Breast epithelium (tissue), 4 donors: ENCODE results near the gene HSH2D. TPM values are rescaled to one million over a fixed set of nuclear protein-coding genes. Genes with fewer than 3 reads are reported as not detected.

Source experiments
- DNase-seq, 2 donors: peaks; one replicate each; pipeline ENCODE4 v3.0.0-alpha.2; 2019; ENCODE audit warnings: low spot score in 2 of 2
- H3K27ac ChIP-seq, 2 donors: fragments of 200-600 bp; sonication (generic) in 1 of 2; one replicate each; pipeline ENCODE4 v1.5.1; 2016 to 2019; ENCODE audit warnings: mild to moderate bottlenecking in 1 of 2
- H3K27me3 ChIP-seq, 2 donors: fragments of 200-600 bp; sonication (generic) in 1 of 2; one replicate each; pipeline versions ENCODE4 v1.5.1 to v1.6.0; 2017 to 2019; ENCODE audit warnings: control low read depth in 1 of 2, mild to moderate bottlenecking in 1 of 2
- H3K36me3 ChIP-seq: fragments of 200-600 bp; one replicate; pipeline ENCODE4 v1.5.1; 2019
- H3K4me1 ChIP-seq, 2 donors: fragments of 200-600 bp; sonication (generic); one replicate each; pipeline ENCODE4 v1.5.1; 2016 to 2019; ENCODE audit warnings: control low read depth in 1 of 2
- H3K4me3 ChIP-seq, 3 donors: fragments of 200-600 bp; sonication (generic); 1 replicate in 2 of 3; 2 replicates in 1 of 3; pipeline ENCODE4 v1.5.1; 2016 to 2019; ENCODE audit warnings: mild to moderate bottlenecking in 3 of 3, moderate library complexity in 2 of 3
- H3K9me3 ChIP-seq, 2 donors: fragments of 200-600 bp; sonication (generic) in 1 of 2; one replicate each; pipeline ENCODE4 v1.5.1; 2016 to 2019; ENCODE audit warnings: control low read depth in 1 of 2
- POLR2A ChIP-seq: fragments of 450-650 bp; IDR thresholded peaks from one replicate; pipeline ENCODE4 v1.6.1; 2016; ENCODE audit warnings: antibody characterized with exemption, mild to moderate bottlenecking, moderate library complexity
- POLR2AphosphoS5 ChIP-seq, 3 donors: sonication (generic); formaldehyde crosslinking; IDR thresholded peaks; one replicate each; pipeline ENCODE4 v1.6.1; 2017; ENCODE audit warnings: antibody characterized with exemption in 3 of 3
- intact Hi-C: fragments of 100-400 bp; cut with DNase I; formaldehyde crosslinking; loops from one replicate; pipeline ENCODE4 v1.15.1; 2023; ENCODE audit warnings: low total_unique reads
- total RNA-seq, 3 donors: library from RNA; depleted of rRNA; stranded (reverse); fragments of >200 nt; gene quantifications; one replicate each; pipeline ENCODE4 v1.1.0, GENCODE V29; 2016
- TF ChIP-seq, protein P1 (sequence below), 3 donors: fragments of 450-650 bp; IDR thresholded peaks; one replicate each; pipeline ENCODE4 v1.5.1; 2016 to 2017; ENCODE audit warnings: antibody characterized with exemption in 3 of 3, mild to moderate bottlenecking in 3 of 3, moderate library complexity in 3 of 3

HSH2D gene
- total RNA-seq, 3 donors from 2014 or later, result 0.16 to 5.7 (median 5.6) TPM

GRCh38 chr19:16185123-16185767 is 41.8 kb downstream of the HSH2D start, which contains the start of gene FAM32A:
FAM32A (plus strand) TSS chr19:16185410; CDS start chr19:16185443, 33 bp downstream.
- TF ChIP-seq POLR2AphosphoS5 (IDR thresholded peaks at IDR 0.05), result peak; percentile 92 to 94 (median 92)
- TF ChIP-seq POLR2A, result peak; percentile 55
- TF ChIP-seq, protein P1, sequence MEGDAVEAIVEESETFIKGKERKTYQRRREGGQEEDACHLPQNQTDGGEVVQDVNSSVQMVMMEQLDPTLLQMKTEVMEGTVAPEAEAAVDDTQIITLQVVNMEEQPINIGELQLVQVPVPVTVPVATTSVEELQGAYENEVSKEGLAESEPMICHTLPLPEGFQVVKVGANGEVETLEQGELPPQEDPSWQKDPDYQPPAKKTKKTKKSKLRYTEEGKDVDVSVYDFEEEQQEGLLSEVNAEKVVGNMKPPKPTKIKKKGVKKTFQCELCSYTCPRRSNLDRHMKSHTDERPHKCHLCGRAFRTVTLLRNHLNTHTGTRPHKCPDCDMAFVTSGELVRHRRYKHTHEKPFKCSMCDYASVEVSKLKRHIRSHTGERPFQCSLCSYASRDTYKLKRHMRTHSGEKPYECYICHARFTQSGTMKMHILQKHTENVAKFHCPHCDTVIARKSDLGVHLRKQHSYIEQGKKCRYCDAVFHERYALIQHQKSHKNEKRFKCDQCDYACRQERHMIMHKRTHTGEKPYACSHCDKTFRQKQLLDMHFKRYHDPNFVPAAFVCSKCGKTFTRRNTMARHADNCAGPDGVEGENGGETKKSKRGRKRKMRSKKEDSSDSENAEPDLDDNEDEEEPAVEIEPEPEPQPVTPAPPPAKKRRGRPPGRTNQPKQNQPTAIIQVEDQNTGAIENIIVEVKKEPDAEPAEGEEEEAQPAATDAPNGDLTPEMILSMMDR (IDR thresholded peaks at IDR 0.05), result peak in 2 of 3 donors; percentile 26 to 28
- peak; percentile 99 to 100 for DNase-seq
- Histone ChIP-seq H3K9me3 (no peaks in the 10 kb centered on the region), H3K36me3 (no peaks in the 10 kb centered on the region), H3K4me1 (peaks cover 0 to 5% of the 10 kb centered on the region in 2 donors), H3K4me3 (peak within 1 kb of the TSS; percentile 73 to 94 (median 90)), H3K27me3 (no peaks in the 10 kb centered on the region), H3K27ac (peak within 1 kb of the TSS; percentile 70 to 84)
- intact Hi-C loops, result no loop called here

GRCh38 chr19:16185768-16186123 is 42.3 kb downstream of the HSH2D start:
- TF ChIP-seq POLR2AphosphoS5 (IDR thresholded peaks at IDR 0.05), result no peak
- TF ChIP-seq, protein P1 (IDR thresholded peaks at IDR 0.05), result no peak
- no peak for TF ChIP-seq POLR2A
- peak overlapping the region; percentile 73 to 94 (median 90) for H3K4me3 ChIP-seq
- no peaks in the 10 kb centered on the region for H3K36me3 ChIP-seq
- DNase-seq, result no peak
- peaks cover 0 to 5% of the 10 kb centered on the region in 2 donors for H3K4me1 ChIP-seq
- intact Hi-C loops, result no loop called here
- peak overlapping the region; percentile 70 to 84 for H3K27ac ChIP-seq
- H3K9me3 ChIP-seq, result no peaks in the 10 kb centered on the region
- no peaks in the 10 kb centered on the region for H3K27me3 ChIP-seq

DNA sequence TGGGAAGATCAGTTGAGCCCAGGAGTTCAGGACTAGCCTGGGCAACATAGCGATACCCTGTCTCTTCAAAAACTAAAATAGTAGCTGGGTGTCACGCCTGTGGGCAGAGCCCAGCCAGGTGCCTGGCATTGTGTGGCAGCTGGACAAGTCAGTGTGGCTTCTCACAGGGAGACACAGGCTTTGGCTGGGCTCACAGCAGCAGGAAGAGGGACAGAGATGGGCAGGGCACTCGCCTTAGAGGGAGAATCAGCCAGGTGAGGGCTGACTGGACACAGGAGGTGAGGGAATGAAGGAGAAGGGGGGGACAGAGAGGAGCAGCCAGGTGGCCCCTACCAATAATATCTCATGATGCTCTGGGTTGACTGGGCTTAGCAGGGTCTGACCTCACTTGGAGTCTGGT is 45.0 kb downstream of the HSH2D start:
- intact Hi-C loops, result no loop called here
- DNase-seq, result no peak
- no peak for TF ChIP-seq POLR2A
- no peak for TF ChIP-seq POLR2AphosphoS5 (IDR thresholded peaks at IDR 0.05)
- TF ChIP-seq, protein P1 (IDR thresholded peaks at IDR 0.05), result no peak
- H3K27ac ChIP-seq, result no peak overlapping the region
- peaks cover 0 to 5% of the 10 kb centered on the region in 2 donors for H3K4me1 ChIP-seq
- H3K9me3 ChIP-seq, result no peaks in the 10 kb centered on the region
- H3K36me3 ChIP-seq, result peaks cover 6% of the 10 kb centered on the region
- H3K27me3 ChIP-seq, result no peaks in the 10 kb centered on the region
- H3K4me3 ChIP-seq, result no peak overlapping the region

DNA sequence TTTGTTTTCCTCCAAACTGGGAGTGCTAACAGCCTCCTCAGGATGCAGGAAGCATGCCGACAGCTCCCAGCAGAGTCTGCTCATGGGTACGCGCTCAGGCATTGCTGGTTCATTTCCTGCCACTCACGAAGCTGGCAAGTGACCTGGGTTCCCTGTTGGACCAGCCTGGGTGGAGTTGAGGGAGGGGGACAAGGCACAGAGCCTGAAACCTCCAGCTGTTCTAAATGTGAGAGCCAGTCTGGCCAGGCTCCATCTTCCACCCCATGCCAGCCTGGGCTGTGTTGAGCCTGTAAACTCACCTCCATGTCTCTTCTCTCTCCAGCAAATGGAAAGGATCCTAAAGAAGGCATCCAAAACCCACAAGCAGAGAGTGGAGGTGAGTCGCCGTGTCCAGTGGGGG is 46.7 kb downstream of the HSH2D start:
- intact Hi-C loops, result loop anchor here (2.0 kb wide), 1 partner anchor 167 kb away; no protein-coding TSS in a partner anchor
- Histone ChIP-seq H3K4me1 (peaks cover 0 to 5% of the 10 kb centered on the region in 2 donors), H3K9me3 (no peaks in the 10 kb centered on the region), H3K4me3 (no peak overlapping the region), H3K36me3 (peaks cover 6% of the 10 kb centered on the region), H3K27me3 (no peaks in the 10 kb centered on the region), H3K27ac (no peak overlapping the region)
- TF ChIP-seq, protein P1 (IDR thresholded peaks at IDR 0.05), result no peak
- no peak for TF ChIP-seq POLR2A
- no peak for DNase-seq

DNA sequence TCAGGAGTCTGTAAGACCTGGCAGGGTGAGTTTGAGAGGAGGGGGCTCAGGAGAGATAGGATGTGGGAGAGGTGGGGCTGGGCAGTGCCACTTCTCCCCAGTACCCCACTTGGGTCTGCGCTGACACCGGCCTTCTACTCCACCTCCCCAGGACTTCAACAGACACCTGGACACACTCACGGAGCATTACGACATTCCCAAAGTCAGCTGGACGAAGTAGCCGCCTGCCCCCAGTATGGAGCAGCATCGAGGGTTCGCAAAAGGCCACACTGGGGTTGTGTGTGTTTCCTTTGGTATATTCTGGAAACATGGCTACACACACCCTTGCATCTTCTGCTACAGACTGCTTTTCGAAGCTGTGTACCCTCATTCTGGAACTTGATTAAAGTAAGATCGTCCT is 47.3 kb downstream of the HSH2D start:
- TF ChIP-seq, protein P1 (IDR thresholded peaks at IDR 0.05), result no peak
- TF ChIP-seq POLR2AphosphoS5 (IDR thresholded peaks at IDR 0.05) (no peak), POLR2A (no peak)
- no peak for DNase-seq
- Histone ChIP-seq H3K36me3 (peaks cover 6% of the 10 kb centered on the region), H3K9me3 (no peaks in the 10 kb centered on the region), H3K27ac (no peak overlapping the region), H3K4me3 (no peak overlapping the region), H3K4me1 (peaks cover 0 to 5% of the 10 kb centered on the region in 2 donors), H3K27me3 (no peaks in the 10 kb centered on the region)
- intact Hi-C loops, result loop anchor here (2.0 kb wide), 1 partner anchor 166 kb away; no protein-coding TSS in a partner anchor
